ENCODE measurements around the gene GAR1. TPM values are rescaled to one million over a fixed set of nuclear protein-coding genes. Genes with fewer than 3 reads are reported as not detected.

GAR1 gene
- total RNA-seq, 4 donors from 2014 or later, result 8.2 to 12.1 (median 9.2) TPM; not detected in 1

DNA sequence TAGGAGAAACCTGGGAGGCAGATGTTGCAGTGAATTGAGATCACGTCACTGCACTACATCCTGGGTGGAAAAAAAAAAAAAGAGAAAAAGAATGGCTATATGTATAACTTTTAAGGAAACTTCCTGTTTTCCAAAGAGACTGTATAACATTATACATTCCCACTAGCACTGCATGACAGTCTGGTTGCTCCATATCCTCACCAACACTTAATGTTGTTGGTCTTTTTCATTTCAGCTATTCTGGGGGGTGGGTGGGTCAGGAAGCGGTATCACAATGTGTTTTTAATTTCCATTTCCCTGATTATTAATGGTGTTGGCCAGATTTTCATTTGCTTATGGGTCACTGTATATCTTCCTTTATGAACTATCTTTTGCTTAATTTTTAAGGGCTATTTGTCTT lies 45.7 kb downstream of the GAR1 start:
- Histone ChIP-seq H3K36me3 (no peaks in the 10 kb centered on the region), H3K4me1 (no peaks in the 10 kb centered on the region), H3K27me3 (no peaks in the 10 kb centered on the region), H3K27ac (no peak overlapping the region), H3K4me3 (no peak overlapping the region), H3K9me3 (no peaks in the 10 kb centered on the region)
- intact Hi-C loops (cut with DNase I; ENCODE audit: low total_unique reads), result no loop called here
- TF ChIP-seq CTCF (IDR thresholded peaks at IDR 0.05) (no peak), POLR2A (IDR thresholded peaks at IDR 0.05) (no peak)
- no peak for DNase-seq

DNA sequence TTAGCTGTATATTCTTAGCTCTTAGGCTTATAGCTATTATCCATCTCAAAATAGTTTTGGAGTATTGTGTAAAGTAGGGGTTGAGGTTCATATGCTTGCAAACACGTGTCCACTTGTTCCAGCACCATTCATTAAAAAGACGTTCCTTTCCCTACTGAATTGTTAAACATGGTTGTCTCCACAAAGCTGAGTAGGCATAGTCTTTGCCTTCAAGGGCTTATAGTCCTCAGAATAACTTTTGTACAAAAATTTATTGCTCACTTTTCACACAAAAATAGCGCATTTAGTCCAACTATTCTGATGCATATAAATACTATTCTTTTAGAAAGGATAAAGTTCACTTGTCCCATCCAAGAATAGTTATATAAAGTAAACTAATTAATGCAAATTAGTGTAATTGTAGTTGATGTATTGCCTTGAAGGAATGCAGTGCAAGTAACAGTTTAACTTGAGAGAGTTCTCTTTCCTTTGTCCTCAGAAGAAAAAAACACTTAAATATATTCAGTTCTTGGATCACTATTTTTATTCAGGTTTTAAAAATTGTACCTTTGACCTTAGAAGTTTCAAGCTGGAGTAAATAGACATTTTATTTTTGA lies 46.5 kb downstream of the GAR1 start:
- Histone ChIP-seq H3K9me3 (no peaks in the 10 kb centered on the region), H3K4me3 (no peak overlapping the region), H3K36me3 (no peaks in the 10 kb centered on the region), H3K27me3 (no peaks in the 10 kb centered on the region), H3K4me1 (no peaks in the 10 kb centered on the region), H3K27ac (no peak overlapping the region)
- no peak for DNase-seq
- intact Hi-C loops (cut with DNase I; ENCODE audit: low total_unique reads), result no loop called here
- TF ChIP-seq CTCF (IDR thresholded peaks at IDR 0.05) (no peak), POLR2A (IDR thresholded peaks at IDR 0.05) (no peak)

GRCh38 chr4:109864134-109864533 lies 48.6 kb downstream of the GAR1 start:
- no peaks in the 10 kb centered on the region for H3K27me3 ChIP-seq
- no peak for DNase-seq
- TF ChIP-seq CTCF (IDR thresholded peaks at IDR 0.05), result no peak
- H3K9me3 ChIP-seq, result no peaks in the 10 kb centered on the region
- H3K27ac ChIP-seq, result no peak overlapping the region
- no peaks in the 10 kb centered on the region for H3K4me1 ChIP-seq
- intact Hi-C loops (cut with DNase I; ENCODE audit: low total_unique reads), result no loop called here
- no peak overlapping the region for H3K4me3 ChIP-seq
- no peaks in the 10 kb centered on the region for H3K36me3 ChIP-seq

DNA sequence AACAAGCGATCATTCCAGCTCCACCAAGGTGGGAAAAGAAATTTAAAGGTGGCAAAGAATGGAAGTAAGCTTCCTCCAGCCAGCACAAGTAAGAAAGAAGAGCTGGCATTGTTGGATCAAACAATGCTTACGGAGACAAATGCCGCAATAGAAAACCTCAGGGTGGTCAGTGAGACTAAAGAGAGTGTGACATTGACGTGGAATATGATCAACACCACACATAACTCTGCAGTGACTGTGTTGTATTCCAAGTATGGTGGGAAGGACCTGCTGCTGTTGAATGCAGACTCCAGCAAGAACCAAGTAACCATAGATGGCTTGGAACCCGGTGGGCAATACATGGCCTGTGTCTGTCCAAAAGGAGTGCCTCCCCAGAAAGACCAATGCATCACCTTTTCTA lies 54.5 kb downstream of the GAR1 start:
- Histone ChIP-seq H3K36me3 (no peaks in the 10 kb centered on the region), H3K27me3 (no peaks in the 10 kb centered on the region), H3K4me1 (no peaks in the 10 kb centered on the region), H3K4me3 (no peak overlapping the region), H3K27ac (no peak overlapping the region), H3K9me3 (no peaks in the 10 kb centered on the region)
- TF ChIP-seq CTCF (IDR thresholded peaks at IDR 0.05) (no peak), POLR2A (IDR thresholded peaks at IDR 0.05) (no peak)
- intact Hi-C loops (cut with DNase I; ENCODE audit: low total_unique reads), result no loop called here
- no peak for DNase-seq

DNA sequence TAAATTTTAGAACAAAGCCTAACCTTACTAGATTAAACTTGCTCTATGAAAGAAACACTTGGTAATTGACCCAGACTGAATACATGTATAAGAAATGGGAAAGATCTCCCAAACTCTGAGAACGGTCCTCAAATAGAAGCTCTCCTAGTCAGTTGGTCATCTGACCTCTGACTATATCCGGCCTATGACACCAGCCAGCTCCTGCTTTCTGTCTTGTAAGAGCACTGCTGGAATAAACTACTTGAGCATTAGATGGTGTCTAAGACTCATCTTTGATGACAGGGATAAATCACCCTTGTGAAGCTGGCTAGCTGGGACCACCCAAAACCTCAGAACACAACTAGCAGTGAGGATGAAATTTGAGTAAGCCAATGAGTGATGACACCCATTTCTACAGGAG lies 56.5 kb downstream of the GAR1 start:
- Histone ChIP-seq H3K9me3 (no peaks in the 10 kb centered on the region), H3K4me1 (no peaks in the 10 kb centered on the region), H3K36me3 (no peaks in the 10 kb centered on the region), H3K27ac (no peak overlapping the region), H3K27me3 (no peaks in the 10 kb centered on the region), H3K4me3 (no peak overlapping the region)
- intact Hi-C loops (cut with DNase I; ENCODE audit: low total_unique reads), result no loop called here
- TF ChIP-seq CTCF (IDR thresholded peaks at IDR 0.05) (no peak), POLR2A (IDR thresholded peaks at IDR 0.05) (no peak)
- no peak for DNase-seq

Measured in uterus (tissue), 4 donors.